ENCODE data around the gene MLLT3.

The MLLT3 gene

DNA sequence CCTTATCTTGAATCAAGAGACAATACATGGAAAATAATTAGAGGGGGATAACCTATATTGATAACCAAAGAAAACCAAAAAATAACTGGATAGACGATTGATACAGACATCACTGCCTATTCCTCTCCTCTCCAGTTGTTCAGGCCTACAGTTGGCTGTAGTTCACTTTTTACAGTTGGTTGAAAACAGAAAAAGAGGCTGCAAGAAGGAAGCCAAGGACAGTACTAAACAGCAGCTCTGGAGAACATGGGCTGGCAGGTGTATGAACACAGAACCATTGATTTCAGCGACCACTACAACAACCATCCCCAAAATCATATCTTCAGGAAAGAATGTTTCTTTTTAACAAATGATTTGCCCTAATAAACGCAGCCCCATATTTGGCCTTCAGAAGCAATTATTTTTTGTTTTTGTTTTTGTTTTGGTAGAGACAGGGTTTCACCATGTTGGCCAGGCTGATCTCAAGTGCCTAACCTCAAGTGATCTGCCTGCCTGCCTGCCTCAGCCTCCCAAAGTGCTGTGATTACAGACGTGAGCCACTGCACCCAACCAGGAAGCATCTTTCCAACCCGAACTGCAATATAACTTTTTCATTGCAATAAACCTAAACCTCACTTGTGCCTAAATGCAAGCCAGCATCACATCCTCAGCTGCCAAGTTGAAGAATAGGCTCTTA lies 64.3 kb downstream of the MLLT3 start:
- DNase-seq (ENCODE audit: low spot score), result no peak

DNA sequence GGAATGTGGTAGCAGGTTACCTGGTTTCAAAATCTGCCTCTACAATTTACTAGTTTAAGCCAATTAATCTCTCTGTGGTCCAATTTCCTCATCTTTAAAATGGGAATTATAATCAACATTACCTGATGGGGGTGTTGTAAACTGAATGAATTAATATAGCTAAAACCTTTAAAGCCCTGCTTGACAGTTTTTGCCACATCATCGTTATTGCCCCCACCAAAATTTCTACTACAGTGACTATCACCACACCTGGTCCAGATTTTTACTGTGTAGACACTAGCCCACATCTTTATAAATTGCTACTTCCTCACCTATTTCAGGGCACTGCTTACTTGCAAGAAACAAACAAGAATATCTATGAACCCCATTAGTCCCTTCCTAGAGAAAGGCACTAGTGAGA lies 65.0 kb downstream of the MLLT3 start:
- DNase-seq (ENCODE audit: low spot score), result no peak

DNA sequence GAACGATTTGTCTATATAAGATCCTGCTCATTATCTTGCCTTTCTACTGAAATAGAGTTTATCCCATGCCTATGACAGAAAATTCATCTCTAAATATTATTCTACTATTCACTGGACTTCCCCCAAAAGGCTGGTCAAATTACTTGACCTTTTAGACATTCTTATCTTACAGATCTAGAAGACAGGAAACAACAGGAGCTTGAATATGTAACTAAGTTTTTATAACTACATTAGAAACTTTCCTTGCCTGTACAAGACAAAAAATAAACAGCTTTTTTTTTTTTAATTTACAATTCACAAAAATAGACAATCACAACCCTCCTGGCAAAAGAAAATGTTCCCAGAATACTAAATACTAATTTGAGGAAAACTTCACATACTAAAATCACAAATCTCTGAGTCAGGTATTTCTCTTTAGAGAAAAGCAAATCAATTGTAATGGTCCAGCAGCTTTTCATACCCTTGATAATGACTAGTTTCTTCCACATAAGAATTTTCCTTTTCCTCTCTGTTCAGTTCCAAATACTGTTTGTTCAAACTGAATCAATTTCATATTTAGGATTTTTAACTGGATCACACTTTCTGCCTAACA lies 68.6 kb downstream of the MLLT3 start:
- no peak for DNase-seq (ENCODE audit: low spot score)

DNA sequence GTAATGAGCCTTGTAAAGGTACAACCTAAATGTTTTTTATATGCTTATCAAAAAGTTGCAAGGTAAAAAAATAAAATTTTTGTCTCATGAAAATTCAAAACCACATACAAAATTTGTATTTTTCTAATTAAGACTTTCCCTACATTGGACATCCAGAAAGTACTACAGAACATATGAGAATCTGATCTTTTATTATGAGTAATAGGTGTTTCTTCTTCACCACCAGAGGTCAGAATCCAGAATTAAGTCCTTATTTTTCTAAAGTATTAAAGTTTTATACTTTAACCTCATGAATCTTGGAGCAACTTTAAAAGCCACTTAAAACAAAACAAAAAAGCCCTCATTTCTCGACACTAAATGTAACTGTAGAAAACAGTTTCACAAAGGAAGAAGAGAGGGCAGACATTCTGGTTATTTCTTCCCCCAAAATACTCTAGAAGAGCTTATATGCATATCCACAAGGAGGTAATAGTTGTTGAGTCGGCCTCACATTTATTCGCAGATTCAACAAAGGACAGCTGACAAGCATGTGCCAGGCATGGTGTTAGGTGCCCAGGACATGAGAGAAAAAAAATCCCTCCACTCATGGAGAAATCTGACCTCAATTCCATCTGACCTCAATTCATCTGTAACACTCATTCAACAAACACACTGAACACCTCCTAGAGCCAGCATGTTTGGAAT lies 69.3 kb downstream of the MLLT3 start:
- DNase-seq (ENCODE audit: low spot score), result no peak

DNA sequence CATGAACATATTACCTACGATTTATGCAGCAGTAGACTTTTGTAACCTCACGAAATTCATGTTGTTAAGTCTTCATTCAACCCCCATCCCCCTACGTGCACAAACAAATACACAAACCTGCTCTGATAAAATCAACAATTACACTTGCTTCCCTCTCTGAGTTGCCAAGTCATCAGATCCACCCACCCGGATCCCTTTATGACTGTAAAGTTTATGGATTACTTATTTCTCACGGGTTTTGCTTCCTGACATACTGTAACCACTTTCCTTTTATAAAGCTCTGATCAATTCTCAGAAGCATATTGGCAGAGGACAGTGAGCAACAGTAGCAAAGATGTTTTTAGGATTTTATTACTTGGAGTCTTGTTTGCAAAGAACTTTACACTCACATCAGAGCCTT lies 70.5 kb downstream of the MLLT3 start:
- DNase-seq (ENCODE audit: low spot score), result no peak

DNA sequence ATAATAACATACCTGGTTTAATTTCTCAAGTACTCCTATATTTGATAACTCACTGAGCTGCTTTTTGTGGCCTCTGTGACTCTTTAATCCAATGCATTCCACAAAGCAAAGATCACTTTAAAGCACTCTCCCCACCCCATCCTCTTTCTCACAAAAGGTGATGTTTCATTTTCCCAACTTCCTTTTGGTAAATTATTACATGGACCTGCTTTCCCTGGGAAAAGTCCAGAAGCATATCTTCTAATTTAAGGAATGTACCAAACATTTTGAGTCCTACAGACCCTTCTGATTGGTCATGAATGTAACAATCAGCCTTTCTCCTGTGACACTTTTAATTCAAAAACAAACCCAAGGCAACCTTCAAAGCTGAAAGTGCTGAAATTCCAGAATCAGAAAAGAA lies 71.1 kb downstream of the MLLT3 start:
- no peak for DNase-seq (ENCODE audit: low spot score)

DNA sequence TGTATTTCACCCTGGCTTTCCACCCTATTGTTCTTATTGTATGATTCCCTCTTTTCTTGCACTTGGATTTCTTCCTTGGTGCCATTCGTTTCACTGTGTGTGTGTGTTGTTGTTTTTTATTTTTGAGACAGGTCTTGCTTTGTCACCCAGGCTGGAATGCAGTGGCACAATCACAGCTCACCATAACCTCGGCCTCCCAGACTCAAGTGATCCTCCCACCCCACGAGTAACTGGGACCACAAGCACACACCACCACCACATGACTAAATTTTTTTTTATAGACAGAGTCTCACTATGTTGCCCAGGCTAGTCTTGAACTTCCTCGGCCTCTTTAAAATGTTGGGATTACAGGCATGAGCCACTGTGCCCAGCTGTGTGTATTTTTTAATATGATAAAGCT lies 72.0 kb downstream of the MLLT3 start:
- DNase-seq (ENCODE audit: low spot score), result no peak

DNA sequence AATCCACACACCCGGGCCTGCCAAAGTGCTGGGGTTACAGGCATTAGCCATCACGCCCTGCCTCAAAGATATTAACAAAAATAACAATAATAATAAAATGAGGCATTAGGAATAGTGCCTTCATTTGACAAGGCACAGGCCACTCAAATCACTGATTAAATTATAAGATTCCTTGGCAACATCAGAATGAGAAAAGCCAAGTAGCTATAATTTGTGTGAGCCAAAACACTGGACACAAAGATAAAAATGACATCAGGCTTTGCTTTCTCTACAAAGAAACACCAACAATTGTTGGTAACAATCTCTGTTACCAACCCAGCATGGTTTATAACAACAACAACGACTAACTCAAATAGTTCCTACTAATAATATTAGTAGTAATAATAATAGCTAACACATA lies 73.2 kb downstream of the MLLT3 start:
- no peak for DNase-seq (ENCODE audit: low spot score)

DNA sequence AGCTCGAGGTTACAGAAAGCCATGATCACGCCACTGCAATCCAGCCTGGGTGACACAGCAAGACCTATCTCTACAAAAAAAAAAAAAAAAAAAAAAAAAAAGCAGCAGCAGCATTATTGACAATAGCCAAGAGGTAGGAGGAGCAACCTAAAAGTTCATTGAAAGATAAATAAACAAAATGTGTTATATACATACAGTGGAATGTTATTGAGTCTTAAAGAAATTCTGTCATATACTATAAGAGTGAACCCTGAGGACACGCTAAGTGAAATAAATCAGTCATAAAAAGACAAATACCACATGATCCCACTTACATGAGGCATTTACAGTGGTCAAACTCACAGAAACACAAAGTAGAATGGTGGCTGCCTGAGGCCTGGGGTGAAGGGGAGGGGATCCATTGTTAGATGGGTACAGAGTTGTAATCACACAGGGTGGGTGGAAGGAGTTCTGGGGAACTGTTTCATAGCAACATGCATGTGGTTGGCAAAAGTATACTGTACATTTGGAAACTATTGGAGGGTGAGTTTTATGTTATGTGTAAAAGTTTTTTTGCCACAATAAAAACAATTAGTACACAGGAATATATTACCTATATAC lies 77.2 kb downstream of the MLLT3 start:
- no peak for DNase-seq (ENCODE audit: low spot score)

DNA sequence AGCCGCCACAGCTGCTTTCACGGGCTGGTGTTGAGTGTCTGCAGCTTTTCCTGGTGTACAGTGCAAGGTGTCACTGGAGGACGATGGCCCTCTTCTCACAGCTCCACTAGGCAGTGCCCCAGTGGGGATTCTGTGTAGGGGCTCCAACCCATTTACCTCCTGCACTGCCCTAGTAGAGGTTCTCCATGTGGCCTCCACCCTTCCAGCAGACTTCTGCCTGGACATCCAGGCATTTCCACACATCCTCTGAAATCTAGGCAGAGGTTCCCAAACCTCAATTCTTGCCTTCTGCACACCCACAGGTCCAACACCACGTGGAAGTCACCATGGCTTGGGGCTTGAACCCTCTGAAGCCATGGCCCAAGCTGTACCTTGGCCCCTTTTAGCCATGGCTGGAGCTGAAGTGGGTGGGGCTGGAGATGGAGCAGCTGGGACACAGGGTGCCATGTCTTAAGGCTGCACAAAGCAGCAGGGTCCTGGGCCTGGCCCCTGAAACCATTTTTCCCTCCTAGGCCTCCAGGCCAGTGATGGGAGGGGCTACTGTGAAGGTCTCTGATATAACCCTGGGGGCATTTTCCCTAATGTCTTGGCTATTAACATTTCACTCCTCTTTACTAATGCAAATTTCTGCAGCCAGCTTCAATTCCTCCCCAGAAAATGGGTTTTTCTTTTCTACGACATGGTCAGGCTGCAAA lies 82.0 kb downstream of the MLLT3 start:
- DNase-seq (ENCODE audit: low spot score), result no peak

DNA sequence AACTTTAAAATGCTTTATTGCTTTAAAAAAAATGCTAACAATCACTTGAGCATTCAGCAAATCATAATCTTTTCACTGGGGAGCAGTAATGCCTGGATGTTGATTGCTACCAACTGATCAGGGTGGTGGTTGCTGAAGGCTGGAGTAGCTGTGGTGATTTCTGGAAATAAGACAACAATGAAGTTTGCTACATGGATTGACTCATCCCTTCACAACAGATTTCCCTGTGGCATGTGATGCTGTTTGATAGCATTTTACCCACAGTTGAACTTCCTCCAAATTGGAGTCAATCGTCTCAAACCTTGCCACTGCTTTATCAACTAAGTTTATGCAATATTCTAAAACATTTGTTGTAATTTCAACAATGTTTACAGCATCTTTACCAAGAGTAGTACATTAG lies 83.3 kb downstream of the MLLT3 start:
- DNase-seq (ENCODE audit: low spot score), result no peak

DNA sequence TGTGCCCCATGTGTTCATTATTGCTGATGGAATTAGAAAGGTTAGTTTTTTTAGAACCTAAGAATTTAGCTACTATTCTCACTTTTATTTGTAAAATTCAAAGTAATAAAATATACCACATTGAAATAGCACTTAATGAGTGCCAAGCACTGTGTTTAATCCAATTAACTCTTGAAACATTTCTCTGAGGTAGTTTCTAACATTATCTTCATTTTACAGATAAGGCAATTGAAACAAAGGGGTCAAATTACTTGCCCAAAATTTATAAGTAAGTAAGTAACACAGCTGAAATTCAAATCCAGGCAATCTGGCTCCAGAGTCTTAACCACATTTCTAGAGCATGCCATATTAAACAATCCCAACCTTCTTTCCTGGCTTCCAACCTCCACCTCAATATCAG lies 84.2 kb downstream of the MLLT3 start:
- no peak for DNase-seq (ENCODE audit: low spot score)

DNA sequence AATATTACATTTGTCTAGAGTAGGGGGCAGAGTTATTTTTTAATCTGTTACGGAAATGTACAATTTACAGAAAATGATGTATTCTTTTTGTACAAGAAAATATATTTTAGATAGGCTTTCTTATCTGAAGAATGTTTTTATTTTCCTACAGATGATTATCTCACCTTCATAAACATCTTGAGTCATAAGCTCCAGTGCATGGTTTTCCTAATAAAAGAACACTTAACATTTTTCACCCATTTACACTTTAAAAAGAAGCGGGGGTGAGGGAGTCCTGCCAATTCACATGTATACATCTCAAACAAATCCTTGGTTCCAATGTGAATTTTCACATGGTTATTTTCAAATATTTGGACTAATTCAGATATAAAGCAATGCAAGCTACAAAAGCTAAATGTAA lies 85.0 kb downstream of the MLLT3 start:
- no peak for DNase-seq (ENCODE audit: low spot score)

DNA sequence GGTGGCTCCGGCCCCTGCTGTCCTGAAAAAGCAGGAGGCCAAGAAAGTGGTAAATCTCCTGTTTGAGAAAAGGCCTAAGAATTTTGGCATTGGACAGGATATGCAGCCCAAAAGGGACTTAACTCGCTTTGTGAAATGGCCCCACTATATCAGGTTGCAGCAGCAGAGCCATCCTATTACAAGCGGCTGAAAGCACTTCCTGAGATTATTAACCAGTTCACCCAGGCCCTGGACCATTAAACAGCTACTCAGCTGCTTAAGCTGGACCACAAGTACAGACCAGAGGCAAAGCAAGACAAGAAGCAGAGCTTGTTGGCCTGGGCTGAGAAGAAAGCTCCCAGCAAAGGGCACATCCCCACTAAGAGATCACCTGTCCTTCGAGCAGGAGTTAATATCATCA lies 89.7 kb downstream of the MLLT3 start:
- DNase-seq (ENCODE audit: low spot score), result no peak

DNA sequence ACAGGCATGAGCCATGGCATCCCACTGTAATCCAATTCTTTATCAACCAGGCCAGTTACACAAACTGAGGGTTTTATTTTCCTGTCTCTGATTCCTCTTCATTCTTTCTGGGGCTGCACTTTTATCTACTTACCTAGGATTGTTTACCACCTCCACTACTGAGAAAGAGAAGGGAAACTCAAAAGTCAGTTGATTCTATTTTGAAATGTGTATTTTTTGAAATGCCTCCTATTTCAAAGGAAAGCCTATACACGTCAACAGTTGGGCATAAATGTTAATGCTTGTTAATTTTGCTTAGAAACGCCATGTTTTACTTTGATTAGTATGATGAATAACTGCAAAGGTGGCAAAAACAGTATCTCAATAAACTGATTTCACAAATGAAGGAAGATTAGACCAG lies 92.5 kb downstream of the MLLT3 start:
- no peak for DNase-seq (ENCODE audit: low spot score)

DNA sequence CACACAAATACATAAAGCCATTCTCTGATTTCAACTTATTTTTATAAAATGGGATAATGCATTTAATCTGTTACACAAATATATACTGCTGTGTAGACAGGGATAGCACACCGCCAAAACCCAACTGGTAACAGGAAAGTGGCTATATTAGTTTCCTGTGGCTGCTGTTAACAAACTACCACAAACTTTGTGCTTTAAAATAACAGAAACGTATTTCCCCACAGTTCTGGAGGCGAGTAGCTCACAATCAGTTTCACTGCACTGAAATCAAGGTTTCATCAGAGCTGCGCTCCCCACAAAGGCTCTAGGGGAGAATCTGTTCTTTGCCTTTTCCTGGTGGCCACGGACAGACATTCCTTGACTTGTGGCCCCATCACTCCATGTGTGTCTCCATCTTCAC lies 94.0 kb downstream of the MLLT3 start:
- no peak for DNase-seq (ENCODE audit: low spot score)

DNA sequence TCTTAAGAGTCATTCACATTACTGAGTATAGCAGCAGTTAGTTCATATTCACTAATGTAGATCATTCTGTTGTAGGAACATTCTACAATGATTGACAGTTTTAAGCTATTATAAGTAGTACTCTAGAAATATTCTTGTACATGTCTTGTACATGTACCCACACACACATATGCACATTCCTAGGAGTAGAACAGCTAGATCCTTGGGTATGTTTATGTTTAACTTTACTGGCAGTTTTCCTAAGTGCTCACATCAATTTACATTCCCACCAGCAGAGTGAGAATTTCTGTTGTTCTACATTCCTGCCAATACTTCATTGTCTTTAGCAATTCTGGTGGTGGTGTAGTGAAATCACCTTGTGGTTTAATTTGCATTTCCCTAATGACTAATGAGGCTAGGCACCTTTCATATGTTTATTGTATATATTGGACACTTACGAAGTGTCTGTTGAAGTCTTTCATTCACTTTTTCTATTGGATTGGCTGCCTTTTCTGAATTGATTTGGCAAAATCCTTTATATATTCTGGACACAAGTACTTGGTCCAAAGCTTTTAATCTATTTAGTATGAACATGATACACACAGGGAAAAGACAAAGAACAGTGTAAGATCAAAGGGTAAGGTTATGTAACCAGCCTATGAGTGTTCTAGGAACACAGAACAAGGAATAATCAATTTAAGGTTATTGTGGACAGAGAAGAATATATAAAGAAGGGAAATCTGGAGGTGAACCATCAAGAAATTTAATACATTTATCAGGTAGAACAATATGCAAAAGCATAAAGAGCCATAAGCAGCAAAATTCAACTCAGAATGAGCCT lies 95.6 kb downstream of the MLLT3 start:
- no peak for DNase-seq (ENCODE audit: low spot score)

DNA sequence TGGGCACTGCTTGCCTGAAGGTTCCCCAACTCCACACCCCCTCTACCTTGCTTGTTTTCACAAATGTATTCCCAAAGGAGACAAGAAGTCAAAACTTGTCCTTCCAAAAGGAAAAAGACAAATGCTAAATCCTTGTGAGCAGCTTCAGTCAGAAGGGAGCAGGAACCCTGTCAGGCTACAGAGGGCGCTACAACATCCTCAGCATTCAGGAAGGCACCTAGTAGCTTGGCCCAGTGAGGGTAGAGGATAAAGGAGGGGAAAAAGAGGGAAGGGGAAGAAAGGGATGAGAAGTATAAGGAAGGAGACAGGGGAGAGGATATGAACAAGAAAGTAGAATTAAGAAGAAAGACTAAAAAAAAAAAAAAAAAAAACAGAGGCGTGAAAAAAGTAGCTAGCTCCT lies 97.5 kb downstream of the MLLT3 start:
- DNase-seq (ENCODE audit: low spot score), result no peak

DNA sequence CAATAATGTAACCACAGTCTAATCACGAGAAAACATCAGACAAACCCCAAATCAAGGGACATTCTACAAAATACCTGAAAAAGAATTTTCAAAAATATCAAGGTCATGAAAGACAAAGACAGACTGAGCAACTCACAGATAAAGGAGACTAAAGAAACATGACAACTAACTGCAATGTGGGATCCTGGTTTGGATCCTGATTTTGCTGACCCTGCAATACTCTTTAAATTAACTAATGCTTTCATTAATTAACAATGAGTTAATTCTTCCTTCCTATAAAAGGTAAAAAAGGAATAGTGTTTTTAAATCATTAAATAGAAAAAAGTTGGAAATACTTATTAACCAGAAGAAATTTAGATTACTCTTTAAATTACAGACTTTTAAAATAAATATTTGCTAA lies 103.6 kb downstream of the MLLT3 start:
- DNase-seq (ENCODE audit: low spot score), result no peak

DNA sequence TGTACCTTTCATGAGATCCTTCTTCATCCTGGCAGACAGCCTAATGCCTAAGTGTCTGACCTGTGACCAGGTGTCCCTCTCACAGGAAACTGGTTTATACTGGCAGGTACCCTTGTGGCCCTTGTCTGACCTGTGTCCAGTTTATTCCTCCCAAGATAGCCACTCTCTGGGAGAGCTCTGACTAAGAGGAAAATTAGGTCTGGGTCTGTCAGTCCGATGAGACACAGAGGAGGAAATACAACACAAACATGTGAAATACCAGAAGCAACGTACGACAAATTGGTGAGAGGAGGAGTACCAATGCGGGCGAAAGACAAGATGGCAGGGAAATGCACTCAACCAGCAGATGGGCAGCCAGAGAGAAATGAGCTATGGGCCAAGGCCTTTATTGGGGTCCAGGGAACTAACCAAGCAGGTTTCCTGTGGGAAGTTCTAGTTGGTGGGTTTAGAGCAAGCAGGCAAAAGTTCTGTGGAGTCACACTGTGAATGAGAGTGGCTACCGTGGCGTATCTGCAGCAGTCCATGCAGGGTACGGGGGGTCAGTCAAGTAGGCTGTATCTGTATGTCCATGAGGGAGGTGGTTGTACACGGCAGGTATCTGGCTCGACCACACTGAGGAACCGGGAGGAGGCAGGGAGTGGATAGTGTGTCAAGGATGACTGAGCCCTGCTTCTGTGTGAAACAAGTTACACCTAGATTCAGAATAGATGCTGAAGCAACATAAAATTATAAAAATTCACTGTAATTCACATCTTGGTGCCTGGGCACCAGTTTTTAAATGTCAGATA lies 109.0 kb downstream of the MLLT3 start:
- no peak for DNase-seq (ENCODE audit: low spot score)

DNA sequence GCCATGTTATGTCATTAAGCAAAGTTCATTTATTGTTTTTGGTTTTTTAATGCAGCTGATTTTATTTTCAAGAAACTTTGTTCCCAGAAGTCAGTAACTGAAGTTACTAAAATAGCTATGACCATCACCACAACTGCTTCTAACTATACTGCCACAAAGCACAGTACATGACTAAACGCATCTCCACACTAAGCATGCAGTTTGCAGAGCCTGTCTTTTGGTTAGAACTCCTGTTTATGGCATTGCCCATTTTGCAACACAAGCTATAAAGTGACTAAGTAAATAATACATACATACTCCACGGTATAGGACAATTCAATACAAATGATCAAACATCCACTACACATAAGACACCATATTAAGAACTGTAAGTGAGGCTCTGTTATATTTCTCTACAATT lies 109.7 kb downstream of the MLLT3 start:
- no peak for DNase-seq (ENCODE audit: low spot score)
